Panc1 (cell line): ENCODE results near the gene FRMPD4. TPM values are rescaled to one million over a fixed set of nuclear protein-coding genes. Genes with fewer than 3 reads are reported as not detected.

ENCODE experiments used
- ATAC-seq: fragments of 200-7000 bp; cut with Tn5 transposase; 2 replicates; pipeline ENCODE4 v1.9.1; 2020; ENCODE audit warnings: mild to moderate bottlenecking, moderate library complexity
- BruUV-seq: library from RNA; stranded (reverse); fragments of 400-500 nt; replicated peaks from 2 replicates; lab custom pipeline; 2021; lab: Mats Ljungman, UMichigan
- CTCF ChIA-PET: fragments of 300-600 bp; sonication (Branson Sonifier 250); formaldehyde crosslinking; loops from one replicate; lab custom pipeline; 2022; ENCODE audit warnings: antibody characterized with exemption; lab: Charles Lee
- POLR2A ChIA-PET: fragments of 300-600 bp; sonication (Branson Sonifier 250); formaldehyde crosslinking; loops from one replicate; lab custom pipeline; 2022; ENCODE audit warnings: antibody characterized with exemption; lab: Charles Lee
- DNase-seq: peaks from one replicate; pipeline ENCODE4 v3.0.0-alpha.2; 2010; ENCODE audit warnings: low read depth, low spot score
- H3K27ac ChIP-seq: 2 replicates; pipeline ENCODE4 v1.5.1; 2011; ENCODE audit warnings: mild to moderate bottlenecking, low read length, inconsistent platforms
- H3K27me3 ChIP-seq: fragments of 200-500 bp; sonication (Bioruptor generic); 2 replicates; pipeline ENCODE4 v1.6.0; 2014; ENCODE audit warnings: low read length, inconsistent platforms; ENCODE audit not compliant: control insufficient read depth, insufficient read depth
- H3K36me3 ChIP-seq: fragments of 200-500 bp; sonication (Bioruptor generic); 2 replicates; pipeline ENCODE4 v1.5.1; 2014; ENCODE audit warnings: inconsistent platforms, mild to moderate bottlenecking, low read length, moderate library complexity; ENCODE audit not compliant: control insufficient read depth, insufficient read depth
- H3K4me1 ChIP-seq: 2 replicates; pipeline ENCODE4 v1.5.1; 2011; ENCODE audit warnings: inconsistent platforms, mild to moderate bottlenecking, low read length, moderate library complexity; ENCODE audit not compliant: control insufficient read depth, insufficient read depth
- H3K4me3 ChIP-seq, 2 experiments: 2 replicates each; pipeline ENCODE4 v1.5.1; 2011 to 2012; ENCODE audit warnings: low read depth in 2 of 2, low read length in 2 of 2, mild to moderate bottlenecking in 2 of 2, inconsistent platforms in 1 of 2, moderate library complexity in 1 of 2
- H3K9me3 ChIP-seq: fragments of 200-500 bp; sonication (Bioruptor generic); 2 replicates; pipeline ENCODE4 v1.5.1; 2014; ENCODE audit warnings: low read depth, mild to moderate bottlenecking, inconsistent platforms, low read length, moderate library complexity; ENCODE audit not compliant: control insufficient read depth, insufficient read depth
- CTCF ChIP-seq: fragments of 450-650 bp; IDR thresholded peaks from 2 replicates; pipeline ENCODE4 v1.5.1; 2017; ENCODE audit warnings: mild to moderate bottlenecking
- POLR2AphosphoS5 ChIP-seq: IDR thresholded peaks from 2 replicates; pipeline ENCODE4 v1.6.1; 2012; ENCODE audit warnings: mild to moderate bottlenecking, low read depth, low read length, moderate library complexity
- REST ChIP-seq, 2 experiments: IDR thresholded peaks; 2 replicates each; pipeline ENCODE4 v1.6.1; 2011 to 2012; ENCODE audit warnings: low read depth in 2 of 2, control low read depth in 1 of 2, low read length in 1 of 2, mild to moderate bottlenecking in 1 of 2, moderate library complexity in 1 of 2; ENCODE audit not compliant: insufficient read depth in 1 of 2
- SIN3A ChIP-seq: IDR thresholded peaks from 2 replicates; pipeline ENCODE4 v1.6.1; 2012; ENCODE audit warnings: low read depth, mild to moderate bottlenecking, low read length, moderate library complexity, borderline replicate concordance; ENCODE audit not compliant: insufficient read depth
- TCF7L2 ChIP-seq: IDR thresholded peaks from 2 replicates; pipeline ENCODE4 v1.6.1; 2011; ENCODE audit warnings: mild to moderate bottlenecking, low read depth, low read length, inconsistent platforms
- in situ Hi-C: cut with HindIII; loops from 2 replicates; pipeline ENCODE4 v1.10.0; 2016; ENCODE audit warnings: low sequenced_read_pairs, low pct_unique_long_range_greater_than_20kb
- intact Hi-C: fragments of 100-400 bp; cut with micrococcal nuclease; formaldehyde crosslinking; loops from one replicate; pipeline ENCODE4 v1.10.0; 2022; ENCODE audit not compliant: unreplicated experiment
- total RNA-seq: library from RNA; stranded (reverse); gene quantifications from one replicate; pipeline ENCODE4 v1.2.1, GENCODE V29; 2021; ENCODE audit not compliant: unreplicated experiment

FRMPD4 gene
- total RNA-seq, 1 experiment from 2014 or later: not detected

- Histone ChIP-seq H3K4me3 (no peak overlapping the region), H3K9me3 (no peaks in the 10 kb centered on the region), H3K4me1 (no peaks in the 10 kb centered on the region), H3K27me3 (no peaks in the 10 kb centered on the region), H3K27ac (no peak overlapping the region), H3K36me3 (no peaks in the 10 kb centered on the region)
- no TSS peak for BruUV-seq
- intact Hi-C loops: no loop called here
- ChIA-PET POLR2A (no interaction called here), CTCF (no interaction called here)
- ATAC-seq: no peak
- TF ChIP-seq TCF7L2: no peak
- no peak for TF ChIP-seq CTCF
- TF ChIP-seq SIN3A: no peak
- no peak for TF ChIP-seq POLR2AphosphoS5
- no peak for TF ChIP-seq REST (IDR thresholded peaks at IDR 0.05; ENCODE audit: insufficient read depth in 1 of 2, low read depth in 2 of 2, low read length in 1 of 2)
- in situ Hi-C loops: no loop called here
- DNase-seq: no peak
Measured at GRCh38 chrX:12434493-12434892, 296.2 kb downstream of the FRMPD4 start.

GRCh38 chrX:12439416-12439815, 301.1 kb downstream of the FRMPD4 start:
- TF ChIP-seq REST (IDR thresholded peaks at IDR 0.05; ENCODE audit: insufficient read depth in 1 of 2, low read depth in 2 of 2, low read length in 1 of 2): no peak
- no peak for TF ChIP-seq POLR2AphosphoS5
- TF ChIP-seq CTCF: no peak
- no peak for TF ChIP-seq TCF7L2
- TF ChIP-seq SIN3A: no peak
- Histone ChIP-seq H3K9me3 (no peaks in the 10 kb centered on the region), H3K36me3 (no peaks in the 10 kb centered on the region), H3K27me3 (no peaks in the 10 kb centered on the region), H3K4me3 (no peak overlapping the region), H3K27ac (no peak overlapping the region), H3K4me1 (no peaks in the 10 kb centered on the region)
- DNase-seq: no peak
- no peak for ATAC-seq
- POLR2A ChIA-PET: no interaction called here
- CTCF ChIA-PET: no interaction called here
- no TSS peak for BruUV-seq
- intact Hi-C loops (no loop called here), in situ Hi-C loops (no loop called here)
